Islet of Langerhans (tissue), 1 donor: Measurements from ENCODE around the gene ETF1.

Experiments used
- FAIRE-seq: peaks from one replicate; lab custom pipeline; 2011; peaks lifted over from hg19 to GRCh38; lab: Jason Lieb, UNC

The ETF1 gene

DNA sequence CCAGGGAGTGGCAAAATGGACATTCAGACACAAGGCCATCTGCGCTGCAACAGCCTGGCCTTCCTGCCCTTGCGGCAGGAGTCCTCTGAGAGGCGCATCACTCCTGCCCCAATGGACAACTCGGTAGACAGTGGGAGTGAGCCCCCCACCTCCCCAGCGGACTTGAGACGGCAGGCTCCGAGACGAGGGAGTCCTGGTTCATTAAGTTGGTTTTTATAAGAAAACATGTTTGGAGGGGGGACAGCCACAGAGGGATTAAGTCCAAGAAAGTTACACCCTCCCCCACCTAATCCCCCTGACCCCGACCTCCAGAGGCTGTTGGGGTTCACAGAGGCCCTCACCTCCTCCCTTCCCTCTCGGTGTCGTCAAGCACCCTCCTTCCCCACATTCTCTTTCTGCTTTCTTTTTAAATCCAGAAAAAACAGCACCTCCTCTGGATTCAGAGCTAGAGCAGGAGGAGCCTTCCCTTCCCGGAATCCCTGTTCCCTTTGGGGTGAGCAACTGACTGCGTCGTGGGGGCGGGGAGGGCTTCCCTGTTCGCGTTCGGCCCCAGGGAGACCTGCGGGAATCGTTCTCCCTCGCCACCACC, 79.5 kb downstream of the ETF1 start:
- no peak for FAIRE-seq

DNA sequence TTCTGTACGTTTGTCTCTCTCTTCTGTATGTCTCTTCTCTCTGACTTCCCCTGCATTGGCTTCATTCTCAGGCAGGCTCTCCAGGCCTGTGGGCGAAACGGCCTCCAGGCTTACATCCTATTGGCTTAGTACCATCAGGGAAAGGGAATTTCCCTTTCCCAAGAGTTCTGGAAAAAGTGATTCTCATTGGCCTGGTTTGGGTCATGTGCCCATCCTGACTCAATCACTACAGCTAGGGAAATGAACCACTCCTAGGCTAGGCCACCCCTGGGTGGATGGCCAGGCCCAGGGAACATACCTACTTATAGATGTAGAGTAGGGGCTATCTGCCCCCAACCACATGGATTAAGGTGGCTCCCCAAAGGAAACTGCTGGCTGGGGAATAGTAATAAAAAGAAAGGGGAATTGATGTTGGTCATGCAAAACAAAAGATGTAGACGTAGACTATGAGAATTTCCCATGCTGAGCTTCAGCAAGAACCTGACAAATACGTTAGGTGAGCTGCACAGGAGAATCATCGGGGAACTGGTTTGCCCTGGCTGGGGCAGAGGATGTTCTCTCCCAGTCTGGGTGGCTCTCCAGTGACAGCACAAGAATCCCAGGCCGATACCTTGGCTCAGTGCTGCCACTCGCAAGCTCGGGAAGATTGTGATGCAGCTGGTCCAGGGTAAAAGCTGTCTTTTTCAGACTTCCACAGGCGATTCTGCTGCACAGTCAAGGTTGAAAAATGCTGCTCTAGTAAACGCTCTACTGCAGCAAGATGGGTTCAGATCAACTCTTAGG, 81.5 kb downstream of the ETF1 start:
- no peak for FAIRE-seq

DNA sequence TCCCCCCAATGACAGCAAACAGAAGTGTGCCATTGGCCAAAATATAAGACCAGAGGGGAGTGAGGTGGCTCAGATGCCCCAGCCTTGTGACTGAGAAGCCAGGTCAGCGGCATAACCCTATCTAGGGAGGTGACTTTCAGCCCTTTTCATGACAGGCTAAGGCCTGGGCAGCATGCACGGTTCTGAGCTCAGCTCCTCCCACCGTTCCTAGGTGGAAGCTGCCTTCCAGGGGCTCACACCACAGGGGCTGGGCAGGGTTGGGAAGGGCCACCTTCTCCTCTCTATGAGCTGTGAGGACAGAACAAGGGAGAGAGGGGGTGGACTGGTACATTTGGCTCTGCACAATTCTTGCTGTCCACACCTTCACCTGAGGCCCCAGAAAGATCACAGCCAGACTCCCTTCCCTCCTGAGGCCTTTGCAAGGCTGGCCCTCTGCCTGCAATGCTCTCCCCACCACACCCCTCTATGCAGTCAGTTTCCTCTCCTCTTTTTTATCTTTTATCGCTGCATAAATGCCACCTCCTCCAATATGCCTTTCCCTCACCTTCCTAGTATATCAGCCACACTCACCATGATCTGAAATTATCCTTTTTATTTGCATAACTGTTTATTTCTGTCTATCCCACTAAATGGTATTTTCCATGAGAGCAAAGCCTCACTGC, 82.9 kb downstream of the ETF1 start:
- FAIRE-seq = no peak

DNA sequence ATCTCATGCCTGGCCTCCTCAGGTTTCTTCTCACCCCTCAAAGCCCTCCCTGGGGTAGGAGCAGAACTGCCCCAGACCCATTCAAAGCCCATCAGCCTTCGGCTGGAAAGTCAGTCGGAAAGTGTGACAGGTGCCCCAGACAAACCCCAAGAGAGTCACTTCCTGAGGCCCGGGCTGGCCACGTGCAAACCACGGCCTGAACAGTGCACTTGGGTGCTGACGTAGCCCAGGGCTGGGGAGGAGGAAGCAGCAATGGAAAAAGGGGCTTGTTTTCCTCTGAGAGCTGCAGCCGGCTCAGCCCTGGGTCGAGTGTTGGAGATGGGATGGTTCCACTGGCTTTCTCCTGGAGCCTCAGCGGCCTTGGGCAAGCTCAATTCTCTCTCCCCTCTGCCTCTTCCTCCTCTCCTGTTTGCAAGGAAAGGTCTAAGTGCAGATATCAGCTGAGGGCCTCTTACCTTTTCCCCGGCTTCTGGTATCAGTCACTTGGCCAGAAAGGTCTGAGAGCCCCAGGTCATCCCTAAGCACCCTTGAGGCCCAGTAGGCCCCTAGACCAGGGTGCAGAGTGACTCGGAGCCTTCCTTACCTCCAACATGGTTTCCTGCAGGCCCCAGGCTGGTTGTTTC, 83.6 kb downstream of the ETF1 start:
- FAIRE-seq = no peak

DNA sequence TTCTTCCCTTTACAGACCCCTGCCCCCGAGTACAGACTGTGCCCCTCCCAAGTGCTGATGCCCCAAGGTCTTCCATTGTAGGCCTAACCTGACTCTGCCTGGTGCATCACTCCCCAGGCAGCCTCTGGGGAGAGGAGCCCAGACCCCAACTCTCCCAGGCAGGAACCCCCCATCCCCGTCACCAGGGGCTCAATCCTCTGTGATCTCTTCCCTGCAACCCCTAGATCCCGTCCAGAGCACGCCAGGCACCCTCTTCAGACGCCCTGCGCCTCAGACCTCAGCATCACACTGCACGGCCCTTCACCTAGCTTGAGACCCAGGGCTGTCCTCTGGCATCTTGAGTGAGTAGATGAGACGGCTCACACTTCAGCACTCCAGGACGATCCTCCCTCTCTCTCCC, 84.2 kb downstream of the ETF1 start:
- FAIRE-seq = no peak

DNA sequence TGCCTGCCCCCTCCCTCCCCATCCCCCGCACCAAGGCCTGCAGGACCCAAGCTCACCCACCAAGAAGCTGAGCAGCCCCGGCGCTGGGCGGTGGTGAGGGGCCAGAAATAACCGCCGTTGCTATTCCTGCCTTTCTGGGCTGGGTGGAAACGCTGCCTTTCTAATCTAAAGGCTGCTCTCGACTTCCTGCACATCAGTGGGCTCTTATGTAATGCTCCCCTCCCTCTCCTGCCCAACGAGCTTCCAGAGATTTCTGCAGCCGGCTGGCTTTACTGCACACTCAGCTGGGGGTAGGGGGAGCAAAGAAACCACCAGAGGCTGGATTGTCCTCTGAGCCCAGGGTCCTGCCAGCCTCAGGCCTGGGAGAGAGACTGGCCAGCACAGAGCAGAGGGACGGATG, 84.7 kb downstream of the ETF1 start:
- FAIRE-seq = no peak

DNA sequence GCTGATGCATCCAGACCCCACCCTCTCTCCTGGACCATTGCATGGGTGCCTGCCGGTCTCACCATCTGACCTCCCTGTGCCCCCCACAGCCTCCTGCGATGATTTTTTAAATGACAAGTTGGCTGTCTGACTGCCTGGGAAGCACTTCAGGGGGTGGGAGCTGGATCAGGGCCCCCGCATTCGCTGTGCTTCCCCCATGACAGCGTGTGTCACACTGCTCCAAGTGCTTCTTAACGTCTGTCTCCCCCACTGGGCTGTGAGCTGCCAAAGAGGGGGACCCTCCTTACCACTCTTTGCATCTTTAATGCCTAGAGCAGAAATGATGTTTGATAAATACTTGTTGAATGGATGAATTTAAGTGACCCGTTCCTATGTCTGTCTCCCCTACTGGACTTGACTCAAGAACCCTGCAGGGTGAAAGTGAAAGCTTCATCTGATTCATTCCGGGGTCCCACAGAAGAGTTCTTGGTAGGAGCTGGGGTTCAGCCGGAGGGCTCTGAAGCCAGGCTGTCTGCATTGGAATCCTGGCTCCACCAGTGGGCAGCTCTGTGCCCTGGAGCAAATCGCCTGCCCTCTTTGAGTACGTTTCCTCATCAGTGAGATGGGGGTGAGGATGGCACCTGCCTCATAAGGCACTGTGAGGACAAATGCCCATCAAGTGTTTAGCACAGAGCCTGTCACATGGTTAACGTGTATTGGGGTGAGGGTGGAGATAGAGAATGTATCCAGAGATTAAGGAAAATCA, 85.3 kb downstream of the ETF1 start:
- FAIRE-seq = no peak
